RKO (cell line): ENCODE data around the gene ANO3.
A peak's percentile ranks its signal among the peaks of the same experiment; 100 is the strongest.
"Not testable (repeated sequence)": the region's sequence is repeated elsewhere in the genome, so short reads cannot be mapped to it uniquely, and the experiment has no call there.

ENCODE experiments used
- DNase-seq: peaks from one replicate; pipeline ENCODE4 v3.0.0-alpha.2; 2016; ENCODE audit warnings: low spot score

The ANO3 gene

DNA sequence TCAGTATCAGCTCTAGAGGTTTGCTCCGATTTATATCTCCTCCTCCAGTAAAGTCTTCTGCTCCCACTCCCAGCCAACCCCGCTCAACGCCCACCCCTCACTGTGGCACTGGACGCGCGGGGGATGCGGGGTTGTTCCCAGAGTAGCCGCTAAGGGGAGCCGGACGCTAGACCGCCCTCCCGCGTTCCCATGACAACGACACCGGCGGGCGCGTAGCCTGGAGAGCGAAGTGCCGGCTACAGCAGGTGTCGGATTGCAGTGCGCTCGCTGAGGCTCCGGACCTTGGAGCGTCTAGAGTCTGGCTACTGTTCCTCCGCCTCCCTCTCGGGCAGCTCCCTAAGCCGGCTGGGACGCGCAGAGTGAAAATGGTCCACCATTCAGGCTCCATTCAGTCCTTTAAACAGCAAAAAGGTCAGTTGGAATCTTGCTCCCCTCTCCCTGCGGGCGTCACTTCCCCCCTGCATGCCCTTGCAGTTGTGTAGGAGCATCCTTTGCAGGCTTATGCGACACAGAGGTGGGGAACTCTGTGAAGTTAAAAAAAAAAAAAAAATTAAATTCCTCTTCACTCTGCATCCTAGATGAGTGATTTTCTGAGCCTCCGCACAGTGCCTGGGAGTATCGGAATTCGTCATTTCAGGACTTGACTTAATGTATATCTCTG, at the start of gene ANO3:
Gene ANO3 (plus strand): TSS at position 220 of the 661 bp plus-strand sequence. CDS start 146 bp downstream, at position 366.
- no peak for DNase-seq

DNA sequence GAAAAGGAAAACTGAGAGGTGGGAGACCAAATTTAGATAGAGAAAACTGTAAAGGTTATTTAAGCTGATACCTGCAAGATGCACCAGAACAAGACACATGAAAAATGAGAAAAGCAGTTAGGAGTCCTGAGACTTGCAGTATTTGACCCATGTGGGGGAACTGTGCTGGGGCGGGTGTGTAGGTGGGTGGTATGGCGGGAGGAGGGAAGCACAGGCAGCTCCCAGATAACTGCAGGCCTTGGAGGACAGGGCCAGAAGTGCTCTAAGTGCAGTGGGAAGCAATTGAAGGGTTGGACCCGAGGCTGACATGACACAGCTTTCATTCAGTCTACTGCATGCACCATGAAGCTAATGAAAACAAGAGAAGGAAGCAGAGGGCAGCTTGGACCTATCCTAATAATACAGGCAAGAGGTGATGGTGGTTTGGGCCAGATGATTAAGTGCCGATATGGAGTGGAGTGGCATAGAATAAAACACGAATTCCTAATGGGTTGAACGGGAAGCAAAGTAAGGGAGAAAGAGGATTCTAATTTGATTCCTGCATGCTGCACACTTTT, 48.0 kb upstream of the ANO3 start:
- no peak for DNase-seq

DNA sequence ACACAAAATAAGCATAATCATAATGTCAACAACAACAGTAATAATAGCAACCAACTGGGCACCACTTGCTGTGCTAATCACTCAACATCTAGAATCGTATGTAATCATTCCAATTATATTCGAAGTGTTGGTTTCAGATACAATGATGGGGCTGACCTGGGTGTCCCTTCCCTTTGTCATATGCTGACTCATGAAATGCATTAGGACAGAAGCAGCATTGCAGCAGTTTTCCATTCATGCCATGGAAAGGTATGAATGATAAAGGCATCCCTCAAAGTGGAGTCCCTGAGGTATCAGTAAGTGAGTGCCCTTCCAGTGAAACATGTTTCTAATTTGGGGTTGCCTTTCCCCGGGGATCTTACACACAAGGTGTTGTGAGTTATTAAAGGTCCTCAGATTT, 46.3 kb upstream of the ANO3 start:
- DNase-seq: no peak

DNA sequence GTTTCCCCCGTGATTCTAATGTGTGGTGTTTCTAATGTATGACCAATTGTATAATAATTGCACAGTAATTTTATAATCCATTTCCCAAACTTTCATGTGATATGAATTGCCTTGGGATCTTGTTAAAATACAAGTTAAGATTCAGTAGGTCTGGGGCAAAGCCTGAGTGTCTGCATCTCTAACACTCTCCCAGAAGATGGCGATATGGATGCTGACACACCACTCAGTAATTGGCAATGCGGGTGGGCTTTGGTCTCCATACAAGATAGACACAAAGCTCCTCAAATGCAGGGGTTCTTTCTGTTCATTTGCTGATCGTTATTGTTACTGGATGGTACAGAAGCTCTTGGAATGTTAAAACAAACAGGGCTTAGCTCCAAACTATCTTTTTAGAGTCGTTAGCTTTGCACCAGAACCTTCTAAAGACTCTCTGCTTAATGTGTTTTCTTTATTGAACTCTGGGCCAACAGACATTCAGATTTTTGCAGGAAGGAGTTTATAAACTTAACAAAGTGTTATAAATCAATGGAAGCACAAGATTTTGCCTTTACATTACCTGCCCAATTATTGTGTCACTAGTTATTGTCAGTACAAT, 45.4 kb upstream of the ANO3 start:
- peak; percentile 24 for DNase-seq

DNA sequence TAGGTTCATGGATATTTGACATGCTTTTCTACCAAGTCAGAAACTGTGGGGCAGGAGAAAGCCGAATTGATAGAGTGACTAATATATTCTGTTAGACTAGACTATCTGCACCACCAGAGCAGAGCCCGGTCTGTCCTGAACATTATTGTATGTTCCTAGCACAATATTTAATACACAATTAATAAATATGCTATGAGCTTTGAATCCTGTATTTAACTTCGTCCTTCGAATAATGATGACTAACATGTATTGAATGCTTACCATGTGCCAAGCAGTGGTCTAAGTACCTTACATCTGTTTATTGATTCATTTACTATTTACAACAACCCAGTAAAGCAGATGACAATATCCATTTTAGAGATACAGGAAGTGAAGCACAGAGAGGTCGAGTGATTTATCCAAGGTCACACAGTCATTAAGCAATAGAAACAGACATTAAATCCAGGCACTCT, 44.8 kb upstream of the ANO3 start:
- DNase-seq: no peak

DNA sequence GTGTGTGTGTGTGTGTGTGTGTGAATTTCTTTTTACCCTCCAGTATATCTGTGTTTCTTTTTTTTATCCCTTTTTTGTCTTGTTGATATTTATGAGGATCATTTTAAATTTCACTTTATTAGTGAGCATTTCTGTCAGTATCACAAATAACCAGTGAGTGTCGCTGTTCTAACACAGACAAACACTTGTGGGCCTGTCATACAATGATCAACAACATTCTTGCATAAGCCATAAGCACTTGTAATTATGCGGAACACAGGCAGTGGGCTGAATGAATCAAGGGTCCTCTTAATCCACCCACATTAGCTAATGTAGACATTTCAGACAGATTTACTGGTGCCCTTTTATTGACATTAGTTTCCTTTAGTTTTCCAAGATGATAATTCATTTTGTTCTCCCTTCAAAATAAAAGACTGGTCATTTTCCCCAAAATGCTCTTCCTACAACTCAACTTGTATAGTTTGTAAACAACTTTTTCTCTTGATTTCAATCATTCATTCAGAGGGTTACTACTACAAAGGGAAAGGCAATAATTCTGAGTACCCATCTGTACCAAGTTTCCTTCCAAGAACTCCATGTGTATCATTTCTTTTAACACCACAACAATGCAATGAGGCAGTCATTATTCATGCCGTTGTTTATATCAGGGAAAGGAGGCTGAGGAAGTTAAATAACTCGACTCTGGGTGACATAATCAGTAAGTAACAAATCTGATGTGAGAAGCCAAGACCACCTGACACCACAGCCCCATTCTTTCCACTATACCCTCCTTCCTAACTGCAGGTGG, 34.5 kb upstream of the ANO3 start:
- peak; percentile 85 for DNase-seq

DNA sequence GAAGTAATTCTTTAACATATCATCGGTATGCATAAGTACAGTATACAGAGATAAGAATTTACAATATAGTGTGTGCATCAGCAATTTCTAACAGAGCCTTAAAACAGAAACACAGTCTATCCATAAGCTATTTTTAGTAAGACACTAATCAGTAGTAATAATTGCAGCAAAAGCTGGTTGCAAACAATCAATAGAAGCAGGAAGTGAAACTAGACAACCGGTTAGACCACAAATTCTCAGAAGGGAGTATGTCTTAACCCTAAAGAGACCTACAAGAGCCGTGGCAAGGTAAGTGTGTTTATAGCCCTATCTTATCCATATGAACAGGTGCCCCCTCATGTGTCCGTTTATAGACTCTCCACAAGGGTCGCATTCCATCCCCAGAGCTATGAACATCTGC, 15.6 kb upstream of the ANO3 start:
- DNase-seq: not testable (repeated sequence)

DNA sequence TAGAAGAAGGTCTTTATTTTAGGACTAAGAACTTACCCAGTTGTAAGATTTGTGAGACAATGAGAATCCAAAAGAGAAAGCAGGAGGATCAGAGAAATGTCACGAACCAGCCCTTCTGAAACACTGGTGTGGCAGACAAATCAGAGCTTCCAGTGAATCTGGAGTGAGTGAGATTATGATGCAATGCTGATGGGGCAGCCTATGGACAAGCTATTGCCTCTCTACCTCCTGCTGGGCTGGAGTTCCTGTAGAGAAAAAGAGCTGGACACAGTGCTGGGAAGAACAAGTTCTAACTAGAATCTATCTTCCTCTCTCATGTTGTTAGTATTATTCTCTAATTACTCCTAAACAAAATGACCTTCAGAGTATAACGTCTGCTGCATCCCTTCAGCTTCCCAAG, 12.0 kb upstream of the ANO3 start:
- peak; percentile 37 for DNase-seq

DNA sequence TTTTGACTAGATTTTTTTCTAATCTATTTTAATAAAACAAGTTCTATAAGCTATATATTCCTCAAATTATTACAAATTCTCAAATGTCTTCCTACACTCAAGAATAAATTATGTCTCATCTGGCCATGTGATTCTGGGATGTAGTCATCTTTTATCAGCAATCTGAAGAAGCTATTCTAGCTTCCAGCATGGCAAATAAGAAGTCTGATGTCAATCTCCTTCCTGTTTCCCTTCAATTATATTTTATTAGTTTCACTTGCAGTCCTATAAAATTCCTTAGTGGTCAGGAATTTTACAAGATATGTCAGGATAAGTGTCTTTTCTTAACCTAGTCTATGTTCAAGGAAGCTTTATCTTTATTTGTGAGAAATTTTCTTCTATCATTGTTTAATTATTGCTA, 10.4 kb upstream of the ANO3 start:
- peak; percentile 7 for DNase-seq

DNA sequence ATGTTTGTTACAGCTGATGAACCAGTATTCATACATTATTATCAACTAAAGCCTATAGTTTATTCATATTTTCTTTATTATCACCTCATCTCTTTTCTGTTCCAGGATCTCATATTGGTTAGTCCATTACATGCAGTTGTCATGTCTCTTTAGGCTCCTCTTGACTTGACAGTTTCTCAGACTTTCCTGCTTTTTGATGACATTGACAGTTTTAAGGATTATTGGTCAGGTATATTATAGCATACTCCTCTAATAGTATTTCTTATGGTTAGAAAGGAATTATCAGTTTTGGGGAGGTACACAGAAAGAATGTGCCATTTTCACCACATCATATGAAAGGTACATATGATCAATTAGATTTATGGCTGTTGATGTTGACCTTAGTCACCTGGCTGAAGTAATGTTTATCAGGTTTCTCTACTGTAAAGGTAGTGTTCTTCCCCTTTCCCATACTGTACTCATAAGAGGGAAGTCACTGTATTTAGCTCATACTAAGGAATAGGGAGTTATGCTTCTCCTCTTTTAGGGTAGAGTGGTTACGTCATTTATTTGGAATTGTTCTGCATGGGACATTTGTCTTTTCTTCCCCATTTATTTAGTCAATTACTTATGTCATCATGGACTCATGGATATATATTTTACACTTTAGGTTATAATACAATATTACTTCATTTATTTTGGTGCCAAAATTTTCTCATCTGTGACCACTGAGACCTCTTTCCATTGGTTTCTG, 9.4 kb upstream of the ANO3 start:
- DNase-seq: no peak

DNA sequence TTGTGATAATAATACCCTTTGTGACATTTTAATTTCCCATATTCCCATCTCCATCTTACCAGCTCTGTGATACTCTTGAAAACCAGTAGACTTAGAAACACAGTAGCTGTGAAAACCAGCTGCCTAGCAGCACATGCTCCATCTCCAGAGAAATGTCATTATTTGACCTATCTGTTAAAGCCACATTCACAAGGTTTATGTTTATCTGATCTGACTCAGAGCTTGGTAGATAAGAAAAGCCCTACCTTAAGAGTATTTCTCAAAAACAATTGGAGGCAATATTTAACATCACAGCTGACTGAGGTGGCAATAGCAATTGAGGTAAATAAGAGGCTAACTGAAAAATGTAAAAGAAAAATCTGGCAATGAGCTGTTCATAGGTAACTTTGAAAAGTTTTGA, 8.1 kb upstream of the ANO3 start:
- no peak for DNase-seq

DNA sequence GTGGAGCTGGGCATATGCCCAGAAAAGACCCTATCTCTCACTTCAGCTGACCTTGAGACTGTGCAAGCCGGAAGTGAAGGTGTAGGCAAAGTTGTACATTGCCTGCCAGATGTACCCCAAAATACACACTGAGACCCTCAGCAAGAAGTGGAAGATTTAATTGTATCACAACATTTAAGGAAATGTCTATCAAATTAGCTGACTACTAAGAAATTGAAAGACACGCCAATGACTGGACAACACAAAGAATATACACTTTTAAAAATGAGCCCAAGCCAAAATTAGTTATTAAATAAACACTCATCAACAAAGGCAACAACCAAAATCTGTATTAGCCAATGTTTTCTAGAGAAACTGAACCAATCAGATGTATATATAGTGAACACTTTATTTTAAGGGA, 7.7 kb upstream of the ANO3 start:
- DNase-seq: no peak

DNA sequence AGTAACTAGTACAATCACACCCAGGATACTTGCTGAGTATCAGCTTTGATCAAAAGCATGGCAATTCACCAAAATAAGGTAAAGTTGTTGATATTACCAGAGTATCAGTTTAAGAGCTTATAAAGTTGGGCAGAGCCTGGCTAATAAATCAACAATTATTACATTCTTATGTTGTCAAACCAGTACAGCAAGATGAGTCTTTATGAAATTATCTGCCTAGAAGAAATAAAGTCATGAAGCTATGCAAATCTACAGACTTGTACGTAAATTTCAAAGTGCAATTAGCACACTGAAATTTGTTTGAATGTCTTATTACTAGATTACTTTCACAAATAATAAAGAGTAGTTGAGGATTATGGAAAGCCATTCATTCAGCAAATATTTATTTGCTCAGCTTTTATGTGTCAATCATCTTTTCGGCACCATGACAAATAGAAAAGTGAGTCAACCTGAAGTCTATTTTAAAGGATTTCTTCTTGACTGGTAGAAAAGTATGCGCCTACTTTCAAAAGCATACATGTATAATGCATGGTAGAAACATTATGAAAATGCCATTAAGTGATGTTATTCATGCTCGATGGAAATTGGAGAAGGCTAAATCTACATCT, 5.0 kb upstream of the ANO3 start:
- DNase-seq: no peak

DNA sequence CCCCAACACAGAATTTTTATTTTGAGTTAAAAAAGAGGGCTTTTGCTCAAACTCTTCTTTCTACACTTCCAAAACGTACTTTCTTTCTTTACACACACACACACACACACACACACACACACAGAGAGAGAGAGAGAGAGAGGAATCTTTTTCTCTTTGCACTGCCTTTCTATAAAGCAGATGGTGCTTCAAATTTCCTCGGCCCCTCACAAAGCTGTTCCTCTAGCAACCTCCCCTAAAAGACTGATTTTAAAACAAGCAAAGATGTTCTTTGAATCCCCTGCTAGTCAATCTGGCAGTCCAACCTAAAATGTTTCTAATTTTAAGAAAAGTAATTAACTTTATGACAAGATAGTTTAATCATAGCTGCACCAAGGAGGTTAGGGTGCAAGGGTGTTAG, 2.7 kb upstream of the ANO3 start:
- DNase-seq: no peak

DNA sequence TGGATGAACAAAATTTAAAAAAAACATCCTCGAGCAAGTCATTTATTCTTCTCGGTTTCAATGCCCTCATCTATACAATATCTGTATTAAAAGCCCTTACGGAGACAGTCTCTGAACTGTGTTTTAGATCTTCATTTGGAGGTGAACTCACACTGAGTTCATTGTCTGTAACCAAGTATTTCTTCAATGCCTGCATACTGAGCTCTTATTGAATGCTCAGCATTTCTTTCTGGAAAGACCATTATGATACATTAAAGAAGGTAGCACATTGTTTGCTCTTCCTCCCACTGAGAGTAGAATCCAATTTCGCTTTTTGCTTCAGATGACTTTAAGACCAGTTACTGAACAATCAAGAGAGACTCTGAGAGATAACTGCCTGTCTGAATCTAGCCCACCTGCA, 1.7 kb upstream of the ANO3 start:
- no peak for DNase-seq

DNA sequence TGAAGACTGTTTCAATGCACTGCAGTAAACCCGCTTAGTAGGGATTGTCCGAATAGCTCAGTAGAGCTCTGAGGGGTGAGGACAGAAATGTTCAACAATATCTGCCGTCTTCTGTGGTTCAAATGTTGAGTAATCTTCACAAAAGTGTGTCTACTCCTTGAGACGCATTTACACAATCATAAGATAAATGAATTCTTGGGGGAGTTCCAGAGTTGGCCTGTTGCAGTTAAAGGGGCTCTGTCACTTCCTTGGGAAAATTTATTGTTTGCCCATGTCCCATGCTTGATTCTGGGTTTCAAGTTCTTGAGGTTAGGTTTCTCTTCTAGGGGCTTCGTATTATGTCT, 614 bp downstream of the ANO3 start:
- DNase-seq: no peak

DNA sequence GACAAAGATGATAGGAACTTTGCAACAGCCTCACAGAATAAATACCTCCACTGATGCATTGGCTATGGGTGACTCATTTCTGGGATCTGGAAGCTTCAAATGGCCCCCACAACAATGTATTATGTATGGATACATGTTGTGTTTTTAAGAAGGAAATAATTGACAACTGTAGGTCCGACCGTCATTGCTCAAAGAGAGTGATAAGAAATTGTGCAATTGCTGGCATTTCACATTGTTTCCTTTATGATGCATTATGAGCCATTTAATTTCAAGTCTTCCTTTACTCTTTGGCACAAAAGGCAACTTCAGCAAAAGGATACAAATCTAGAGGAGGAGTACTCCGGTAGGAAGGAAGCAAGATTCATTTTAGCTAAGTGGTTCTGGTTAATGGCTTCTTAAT, 2.0 kb downstream of the ANO3 start:
- no peak for DNase-seq

DNA sequence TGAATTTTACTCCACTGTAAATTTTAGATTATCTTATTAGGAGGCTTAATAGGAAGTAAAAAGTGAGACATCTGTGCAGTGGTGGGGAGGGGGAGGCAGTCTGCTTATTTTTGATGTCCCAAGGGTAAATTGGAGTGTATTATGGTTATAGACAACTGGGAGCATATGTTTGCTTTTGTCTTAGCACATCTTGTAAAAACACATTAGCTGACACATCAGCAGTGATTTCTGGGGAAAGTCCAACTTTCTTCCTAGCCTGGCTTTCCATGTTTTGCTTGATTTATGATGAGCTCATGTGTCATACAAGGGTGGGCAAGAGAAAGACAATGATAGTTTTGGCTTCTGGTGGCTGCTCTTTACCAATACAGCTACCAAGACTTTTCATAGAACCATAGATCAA, 4.0 kb downstream of the ANO3 start:
- no peak for DNase-seq

DNA sequence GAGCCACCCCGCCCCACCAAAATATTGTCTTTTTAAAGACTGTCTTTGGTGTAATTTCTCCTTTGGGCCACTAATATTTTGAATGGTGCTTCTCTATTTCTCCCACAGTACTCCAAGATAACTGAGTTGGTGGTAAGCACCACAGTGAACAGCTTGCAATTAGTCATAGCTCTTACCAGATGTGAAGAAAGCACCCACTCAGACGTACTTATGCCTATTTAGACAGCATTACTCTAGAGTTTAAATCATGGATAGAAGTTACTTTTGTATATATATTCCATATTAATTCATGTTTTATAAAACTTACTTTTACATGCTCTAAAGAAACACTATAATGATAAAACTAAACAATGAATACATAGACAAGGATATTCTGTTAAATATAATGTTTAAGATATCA, 12.7 kb downstream of the ANO3 start:
- DNase-seq: peak; percentile 12

DNA sequence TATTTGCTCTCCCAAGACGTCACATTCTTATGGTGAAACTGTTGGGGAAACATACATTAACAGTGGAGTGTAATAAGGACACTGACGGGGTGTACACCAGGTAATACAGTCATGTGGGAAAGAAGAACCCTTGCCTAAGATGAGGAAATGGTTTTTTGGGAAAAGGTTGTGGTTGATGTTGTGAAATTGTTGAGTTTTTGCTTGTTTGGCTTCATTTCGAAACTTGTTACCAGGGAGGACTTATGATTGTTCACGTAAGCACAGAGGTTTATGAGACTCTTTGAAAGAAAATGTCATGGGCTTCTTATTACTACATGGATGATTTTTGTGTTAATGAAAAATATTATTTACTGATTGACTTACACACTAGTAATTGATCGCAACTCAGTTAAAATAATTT, 16.8 kb downstream of the ANO3 start:
- no peak for DNase-seq

DNA sequence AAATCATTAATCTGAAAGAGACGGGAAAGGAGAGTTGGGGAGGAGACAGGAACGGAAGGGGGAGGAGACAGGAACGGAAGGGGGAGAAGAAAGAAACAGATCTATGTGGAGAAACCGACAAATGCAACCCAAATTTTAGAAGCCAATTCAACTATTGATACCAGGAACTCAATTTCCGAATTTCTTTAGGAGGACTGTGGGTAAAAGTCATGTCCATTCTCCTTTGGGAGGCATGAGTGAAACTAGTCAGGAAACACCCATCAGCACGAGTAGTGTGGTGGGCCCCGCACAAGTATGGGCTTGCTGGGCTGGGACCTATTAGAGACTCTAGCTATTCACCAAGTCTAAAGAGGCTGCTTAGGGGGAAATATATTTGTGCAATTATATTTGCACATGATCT, 18.1 kb downstream of the ANO3 start:
- no peak for DNase-seq

DNA sequence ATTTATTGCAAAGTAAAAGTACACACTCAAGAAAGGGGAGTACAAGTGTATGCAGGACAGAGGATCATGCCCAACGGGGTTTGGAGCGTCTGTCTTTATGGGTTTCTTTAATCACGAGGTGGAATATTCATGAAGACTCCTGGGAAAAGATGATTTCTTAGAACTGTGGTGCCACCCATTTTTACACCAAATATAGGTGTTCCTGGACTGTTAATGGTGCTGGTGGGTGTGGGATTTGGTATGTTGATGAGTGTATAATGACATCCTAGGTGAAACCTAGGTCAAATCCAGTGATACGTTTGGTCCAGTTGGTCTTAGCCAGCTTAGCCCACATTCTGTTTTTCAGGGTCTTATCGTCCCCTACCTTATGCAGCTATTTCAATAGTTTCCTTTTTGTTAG, 21.1 kb downstream of the ANO3 start:
- DNase-seq: no peak
